Activated CD4-positive, CD25-positive, alpha-beta regulatory T cell treated with anti-CD3 and anti-CD28 coated beads, Interleukin-2, amount 50 U/mL, for 72 hours (primary cell): ENCODE measurements around the gene ANO9.
"Not testable (repeated sequence)": the region's sequence is repeated elsewhere in the genome, so short reads cannot be mapped to it uniquely, and the experiment has no call there.

Source experiments
- DNase-seq: peaks from one replicate; pipeline ENCODE4 v3.0.0; 2021

ANO9 gene

DNA sequence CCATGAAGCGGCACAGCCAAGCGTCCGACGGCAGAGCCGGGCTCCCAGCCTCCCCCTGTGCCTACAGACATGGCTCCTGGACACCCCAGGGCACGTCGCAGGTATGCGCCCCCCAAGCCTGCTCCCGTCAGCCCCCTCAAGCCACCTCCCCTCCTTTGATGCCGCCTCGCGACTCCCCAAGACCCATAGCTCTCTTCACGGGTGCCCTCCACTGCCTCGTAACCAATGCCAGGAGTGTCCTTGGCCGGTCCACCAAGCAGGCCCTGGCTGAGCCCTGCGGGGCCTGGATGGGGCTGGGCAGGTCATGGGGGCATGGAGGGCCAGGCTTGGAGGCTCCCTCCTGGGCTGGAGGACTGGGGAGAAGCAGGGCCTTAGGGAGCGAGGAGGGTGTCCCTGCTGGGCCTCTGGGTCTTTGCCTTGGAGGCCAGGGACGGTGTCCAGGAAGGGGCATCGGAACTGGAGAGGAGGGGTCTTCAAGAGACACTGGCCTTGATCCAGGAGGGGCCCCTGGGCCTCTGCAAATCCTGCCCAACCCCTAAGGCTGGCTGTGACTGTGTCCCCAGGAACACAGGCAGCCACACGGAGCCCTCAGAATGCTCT is 9.2 kb downstream of the ANO9 start:
- DNase-seq: no peak

DNA sequence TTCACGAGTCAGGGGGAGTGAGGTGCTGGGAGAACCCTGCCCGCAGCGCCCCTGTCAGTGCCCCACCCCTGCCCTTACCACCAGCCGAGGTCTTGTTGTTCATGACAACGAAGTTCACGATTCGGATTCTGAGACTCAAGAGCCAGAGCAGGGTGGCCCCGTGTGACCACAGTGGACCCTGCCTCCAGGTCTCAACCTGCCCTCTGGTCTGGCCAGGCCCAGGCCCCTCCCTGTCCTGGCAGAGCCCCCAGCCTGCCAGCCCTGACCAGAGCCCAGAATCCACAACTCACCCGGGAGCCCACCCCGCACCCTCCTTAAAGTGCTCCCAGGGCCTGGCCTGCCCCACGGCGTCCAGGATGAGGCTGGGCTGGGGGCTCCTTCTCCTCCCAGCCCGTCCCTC is 9.9 kb downstream of the ANO9 start:
- no peak for DNase-seq

DNA sequence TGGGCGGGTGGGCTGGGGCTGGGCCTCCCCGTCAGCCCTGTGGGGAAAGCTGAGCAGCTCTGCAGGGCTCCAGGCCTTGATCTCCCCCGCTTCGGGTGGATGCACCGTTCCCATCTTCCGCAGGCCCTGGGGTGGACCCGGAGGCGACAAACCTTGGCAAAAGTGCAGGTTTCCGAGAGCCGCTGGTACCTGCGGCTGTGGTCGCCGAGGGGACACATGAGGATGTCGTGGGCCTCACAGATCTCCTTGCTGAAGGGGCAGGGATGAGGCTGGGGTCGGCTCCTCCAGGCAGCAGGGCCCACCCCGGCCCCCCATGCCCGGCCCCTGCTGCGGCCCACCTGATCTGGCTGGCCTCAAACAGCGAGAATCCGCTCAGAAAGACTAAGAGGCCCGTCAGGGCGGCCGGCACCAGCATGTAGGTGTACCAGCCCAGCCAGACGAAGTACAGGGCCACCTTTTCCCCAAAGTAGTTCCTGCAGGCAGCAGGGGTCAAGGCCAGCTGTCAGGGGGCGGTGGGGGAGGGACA is 11.8 kb downstream of the ANO9 start:
- peak; percentile 25 for DNase-seq

DNA sequence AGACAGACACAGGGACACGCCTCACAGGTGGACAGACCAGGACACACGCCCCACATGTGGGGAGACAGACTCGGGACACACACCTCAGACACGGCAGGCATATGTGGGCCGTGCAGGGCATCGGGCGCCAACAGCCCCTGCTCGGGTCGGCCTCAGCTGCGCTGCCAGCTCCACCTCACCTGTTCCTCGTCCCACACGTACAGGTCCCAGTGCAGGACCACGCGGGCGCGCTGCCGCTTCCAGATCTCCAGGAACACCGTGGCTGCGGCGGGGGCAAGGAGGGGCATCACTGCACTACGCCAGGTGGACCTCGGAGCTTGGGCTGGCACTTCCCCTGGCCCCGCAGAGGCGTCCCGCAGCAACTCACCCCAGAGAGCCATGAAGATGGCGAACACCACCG is 12.4 kb downstream of the ANO9 start:
- DNase-seq: peak; percentile 25

DNA sequence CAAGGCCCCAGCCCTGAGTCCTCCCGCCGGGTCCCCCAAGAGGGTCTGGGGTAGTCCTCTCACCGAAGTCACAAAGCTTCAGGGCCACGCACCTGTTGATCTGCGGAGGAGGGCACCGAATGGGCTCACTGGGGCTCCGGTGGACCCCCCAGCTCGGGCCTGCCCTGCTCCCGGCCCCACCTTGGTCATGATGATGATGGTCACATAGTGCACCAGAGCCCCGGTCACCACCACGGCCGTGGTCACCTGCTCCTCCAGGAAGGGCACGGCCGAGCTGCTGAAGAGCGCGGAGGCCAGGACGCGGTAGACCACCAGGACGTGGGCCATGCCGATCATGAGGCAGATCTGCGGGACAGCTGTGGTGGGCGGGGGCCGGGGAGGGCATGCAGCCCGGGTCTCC is 13.5 kb downstream of the ANO9 start:
- DNase-seq: peak; percentile 28

DNA sequence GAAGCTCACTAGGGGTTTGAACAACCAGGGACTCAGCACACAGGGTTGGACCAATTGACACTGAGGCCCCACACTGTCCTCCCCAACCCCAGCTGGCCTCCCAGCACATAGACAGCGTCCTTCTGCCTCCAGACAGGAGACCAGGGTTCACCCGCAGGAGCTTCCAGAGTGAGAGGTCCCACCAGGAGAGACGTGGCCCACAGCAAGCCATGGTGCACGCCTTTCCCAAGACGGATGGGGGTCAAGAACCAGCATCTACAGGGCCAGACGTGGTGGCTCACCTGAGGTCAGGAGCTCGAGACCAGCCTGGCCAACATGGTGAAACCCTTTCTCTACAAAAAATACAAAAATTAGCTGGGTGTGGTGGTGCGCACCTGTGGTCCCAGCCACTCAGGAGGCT is 15.0 kb downstream of the ANO9 start:
- DNase-seq: no peak

DNA sequence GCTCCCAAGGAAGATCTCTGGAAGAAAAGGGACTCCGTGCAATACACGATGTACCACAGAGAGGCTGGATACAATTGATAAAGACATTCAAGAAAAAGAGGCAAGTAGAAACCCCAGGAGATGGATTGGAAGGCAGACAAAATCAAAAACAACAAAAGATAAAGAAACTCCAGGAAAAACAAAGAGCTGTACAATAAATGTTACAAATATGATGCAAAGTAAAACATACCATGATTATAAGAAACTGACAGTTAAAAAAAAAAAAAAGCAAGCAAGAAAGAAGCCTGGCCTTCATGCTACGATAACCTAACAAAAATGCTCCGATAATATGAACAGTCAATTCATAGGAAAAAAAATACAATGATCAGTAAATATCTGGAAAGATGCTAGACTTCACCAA is 16.5 kb downstream of the ANO9 start:
- no peak for DNase-seq

DNA sequence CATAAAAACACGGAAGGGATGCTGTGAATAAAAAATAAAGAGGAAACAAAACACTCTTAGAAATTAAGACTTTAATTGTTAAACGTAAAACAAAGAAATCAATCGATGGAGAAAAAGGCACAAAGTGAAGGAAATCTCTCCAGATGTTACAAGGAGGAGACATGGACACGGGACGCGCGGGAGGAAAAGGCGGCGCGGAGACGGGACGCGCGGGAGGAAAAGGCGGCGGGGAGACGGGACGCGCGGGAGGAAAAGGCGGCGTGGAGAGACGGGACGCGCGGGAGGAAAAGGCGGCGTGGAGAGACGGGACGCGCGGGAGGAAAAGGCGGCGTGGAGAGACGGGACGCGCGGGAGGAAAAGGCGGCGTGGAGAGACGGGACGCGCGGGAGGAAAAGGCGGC is 17.0 kb downstream of the ANO9 start:
- DNase-seq: not testable (repeated sequence)

DNA sequence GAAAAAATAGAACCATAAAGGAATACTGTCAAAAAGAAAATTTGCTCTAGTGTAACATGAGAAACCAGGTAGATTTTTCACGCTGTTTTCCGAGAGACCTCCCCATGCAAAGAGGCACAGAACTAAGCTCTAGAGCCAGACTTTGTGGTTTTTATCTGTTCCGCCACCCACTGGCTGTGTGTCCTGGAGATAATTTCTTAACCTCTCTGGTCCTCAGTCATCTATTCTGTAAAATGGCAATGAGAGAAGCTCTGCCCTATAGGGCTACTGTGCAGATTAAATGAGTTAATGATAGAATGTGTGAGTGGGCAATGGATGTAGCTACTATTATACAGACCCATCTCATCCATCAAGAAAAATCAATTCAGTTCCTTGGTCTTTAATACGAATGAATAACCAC is 17.6 kb downstream of the ANO9 start:
- no peak for DNase-seq

DNA sequence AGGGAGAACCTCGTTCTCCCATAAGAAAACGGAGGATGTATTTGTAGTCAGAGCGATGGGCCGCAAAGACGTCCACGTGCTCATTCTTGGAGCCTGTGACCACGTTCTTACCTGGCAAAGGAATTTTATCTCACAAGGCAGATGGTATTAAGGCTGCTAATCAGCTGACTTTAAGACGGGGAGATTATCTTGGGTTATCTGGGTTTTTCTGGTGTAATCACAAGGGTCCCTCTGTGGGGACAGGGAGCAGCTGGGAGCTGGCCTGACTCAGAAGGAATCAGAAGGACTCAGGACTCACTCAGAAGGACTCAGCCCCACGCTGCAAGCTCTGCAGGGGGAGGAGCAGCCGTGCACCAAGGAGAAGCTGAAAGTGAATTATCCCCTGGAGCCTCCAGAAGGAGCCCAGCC is 19.6 kb downstream of the ANO9 start:
- DNase-seq: no peak

DNA sequence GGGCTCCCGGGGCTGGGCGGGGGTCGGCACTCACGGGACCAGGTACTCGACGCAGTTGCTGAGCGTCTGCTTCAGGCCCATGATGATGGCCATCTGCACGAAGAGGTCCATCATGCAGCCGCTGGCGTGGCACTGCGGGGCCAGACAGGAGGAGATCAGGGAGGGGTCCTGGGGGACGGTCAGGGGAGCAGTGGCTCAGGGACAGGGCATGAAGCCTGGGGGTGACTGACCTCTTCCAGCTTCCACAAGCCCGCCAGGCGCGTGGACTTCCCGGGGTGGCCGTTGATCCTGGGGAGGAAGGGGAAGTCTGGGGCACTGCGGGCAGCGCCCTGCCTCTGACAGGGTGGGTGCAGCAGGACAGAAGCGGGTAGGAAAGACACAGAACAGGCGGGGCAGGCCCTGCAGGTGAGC is 20.9 kb downstream of the ANO9 start:
- no peak for DNase-seq

DNA sequence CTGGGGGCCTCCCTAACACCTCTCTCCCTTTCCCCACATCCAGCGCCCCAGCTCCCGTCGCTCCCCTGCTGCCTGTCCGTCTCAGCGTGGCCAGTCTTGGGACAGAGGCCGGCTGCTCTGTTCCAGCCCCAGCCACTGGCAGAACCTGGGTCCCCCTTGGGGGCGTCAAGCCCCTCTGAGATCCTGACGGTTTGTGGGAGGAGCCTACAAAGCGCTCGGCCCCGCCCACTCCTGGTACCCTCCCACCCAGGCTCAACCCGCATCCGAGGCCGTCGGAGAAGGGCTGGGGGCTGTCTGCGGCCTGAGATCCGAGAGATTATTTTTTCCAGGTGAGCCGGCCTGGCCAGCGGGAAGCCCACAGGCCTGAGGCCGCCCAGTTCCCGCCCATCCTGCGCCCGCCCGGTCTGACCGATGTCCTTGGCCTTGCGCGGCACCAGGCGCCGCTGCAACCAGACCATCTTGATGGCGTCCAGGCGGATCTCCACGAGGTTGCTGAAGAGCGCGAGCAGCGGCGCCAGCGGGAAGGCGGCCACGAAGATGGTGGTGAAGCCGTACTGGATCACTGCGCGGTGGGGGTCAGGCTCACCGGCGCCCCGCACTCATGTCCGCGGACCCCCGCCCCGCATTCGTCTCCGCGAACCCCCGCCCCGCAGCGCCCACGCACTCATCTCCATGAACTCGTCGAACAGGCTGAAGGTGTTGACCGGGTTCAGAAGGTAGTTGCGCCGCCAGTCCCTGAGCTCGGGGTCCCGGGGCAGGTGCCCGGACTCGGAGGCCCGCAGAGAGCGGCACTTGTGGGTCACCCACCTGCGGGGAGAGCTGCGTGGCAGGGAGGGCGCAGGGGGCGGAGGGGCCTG is 21.5 kb downstream of the ANO9 start:
- DNase-seq: peak; percentile 28

DNA sequence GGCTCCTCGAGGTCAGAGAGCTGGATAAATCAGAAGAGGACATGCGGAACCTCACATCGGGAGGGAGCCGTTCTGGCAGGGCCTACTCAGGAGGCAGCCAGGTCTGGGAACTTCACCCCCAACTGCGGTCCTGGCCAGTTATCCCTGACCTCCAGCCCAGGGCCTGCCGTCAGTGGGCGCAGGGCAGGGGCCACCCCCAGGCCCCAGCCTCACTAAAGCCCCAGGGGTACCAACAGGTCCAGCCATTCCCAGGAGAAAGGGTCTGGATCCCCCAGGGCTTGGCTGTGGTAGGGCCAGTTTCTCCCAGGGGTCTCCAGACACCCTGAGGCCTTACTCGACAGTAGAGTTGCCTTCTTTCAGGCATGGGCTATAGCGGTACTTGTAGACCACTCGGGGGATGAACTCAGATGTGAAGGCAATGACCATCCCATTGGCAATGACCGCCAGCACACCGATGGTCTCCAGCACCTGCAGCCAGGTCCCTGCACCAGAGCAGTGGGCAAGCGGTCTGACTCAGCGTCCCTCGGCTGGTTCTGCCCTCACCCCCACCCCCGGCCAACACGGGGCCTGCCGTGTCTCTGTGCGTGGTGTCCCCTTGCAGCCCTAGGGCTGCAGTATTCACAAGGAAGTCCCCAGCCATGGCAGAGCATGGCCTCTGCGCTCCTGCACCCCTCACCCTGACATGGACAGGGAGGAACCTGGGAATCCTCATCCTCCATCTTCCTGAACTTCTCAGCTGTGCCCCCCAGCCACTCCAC is 22.4 kb downstream of the ANO9 start:
- no peak for DNase-seq

DNA sequence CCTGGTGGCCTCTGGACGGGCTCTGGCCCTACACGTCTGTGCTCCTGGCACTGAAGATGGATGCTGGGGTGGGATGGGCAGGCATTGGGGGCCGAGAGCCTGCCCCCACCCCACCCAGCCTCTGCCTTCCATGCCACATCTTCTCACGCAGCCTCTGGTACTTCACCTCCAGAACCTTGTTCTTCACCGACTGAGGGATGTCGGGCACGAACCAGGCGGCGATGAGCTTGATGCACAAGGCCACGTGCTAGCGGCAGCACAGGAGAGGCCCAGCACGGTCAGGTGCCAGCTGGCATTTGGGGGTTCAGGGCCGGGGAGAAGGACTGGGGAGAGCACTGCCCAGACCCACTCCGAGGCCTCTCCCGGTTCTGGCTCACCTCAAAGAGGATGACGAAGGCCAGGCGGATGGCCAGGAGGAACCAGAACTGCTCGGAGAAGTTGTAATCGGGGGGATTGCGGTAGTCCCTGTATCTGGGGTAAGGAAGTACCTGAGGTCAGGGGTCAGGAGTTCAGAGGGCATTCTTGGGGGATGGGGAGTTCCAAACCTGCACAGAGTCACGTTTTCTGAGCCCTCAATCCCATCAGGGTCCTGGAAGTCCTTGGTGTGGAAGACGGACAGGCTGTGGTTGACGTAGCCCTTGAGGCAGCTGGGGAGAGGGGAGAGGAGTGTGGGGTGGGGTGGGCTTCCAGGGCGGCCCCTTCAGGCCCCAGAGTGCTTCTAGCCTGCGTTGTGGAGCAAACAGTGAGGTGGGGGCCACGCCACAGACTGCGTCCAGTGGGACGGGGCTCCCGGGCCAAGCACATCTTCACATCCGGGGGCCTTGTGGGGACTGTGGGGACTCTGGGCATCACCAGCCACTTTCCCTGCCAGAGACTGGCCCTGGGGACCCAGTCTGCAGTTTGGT is 23.2 kb downstream of the ANO9 start:
- DNase-seq: no peak

DNA sequence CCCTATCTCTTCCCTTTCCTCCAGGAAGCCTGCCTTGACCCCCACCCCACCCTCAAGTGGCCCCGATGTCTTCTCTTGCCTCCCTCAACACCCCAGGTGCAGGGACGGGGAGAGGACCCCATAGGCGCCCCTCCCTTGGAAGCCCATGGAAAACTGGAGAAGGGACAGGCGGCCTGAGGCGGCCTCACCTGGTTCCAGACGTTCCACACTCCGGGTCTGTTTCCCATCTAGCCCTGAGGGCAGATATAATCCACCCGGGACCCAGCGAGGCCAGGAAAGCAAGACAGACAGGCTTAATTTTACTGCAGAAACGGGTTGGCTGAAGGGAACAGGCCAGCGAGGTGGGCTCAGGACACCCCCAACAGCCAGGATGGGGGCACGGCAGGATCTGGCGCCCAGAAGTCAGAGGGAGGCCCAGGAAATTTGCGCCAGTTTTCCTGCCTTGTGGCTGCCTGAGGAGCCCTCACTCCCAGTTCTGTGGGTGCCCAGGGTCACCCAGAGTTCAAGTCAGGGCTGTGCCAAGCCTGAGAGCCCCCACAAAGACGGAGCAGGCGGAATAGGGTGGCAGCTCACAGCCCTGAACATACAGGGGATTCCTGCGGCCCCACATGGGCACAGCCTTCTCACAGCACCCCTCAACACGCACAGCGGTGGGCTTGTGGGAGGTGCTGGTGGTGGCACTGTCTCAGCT is 24.0 kb downstream of the ANO9 start:
- no peak for DNase-seq

DNA sequence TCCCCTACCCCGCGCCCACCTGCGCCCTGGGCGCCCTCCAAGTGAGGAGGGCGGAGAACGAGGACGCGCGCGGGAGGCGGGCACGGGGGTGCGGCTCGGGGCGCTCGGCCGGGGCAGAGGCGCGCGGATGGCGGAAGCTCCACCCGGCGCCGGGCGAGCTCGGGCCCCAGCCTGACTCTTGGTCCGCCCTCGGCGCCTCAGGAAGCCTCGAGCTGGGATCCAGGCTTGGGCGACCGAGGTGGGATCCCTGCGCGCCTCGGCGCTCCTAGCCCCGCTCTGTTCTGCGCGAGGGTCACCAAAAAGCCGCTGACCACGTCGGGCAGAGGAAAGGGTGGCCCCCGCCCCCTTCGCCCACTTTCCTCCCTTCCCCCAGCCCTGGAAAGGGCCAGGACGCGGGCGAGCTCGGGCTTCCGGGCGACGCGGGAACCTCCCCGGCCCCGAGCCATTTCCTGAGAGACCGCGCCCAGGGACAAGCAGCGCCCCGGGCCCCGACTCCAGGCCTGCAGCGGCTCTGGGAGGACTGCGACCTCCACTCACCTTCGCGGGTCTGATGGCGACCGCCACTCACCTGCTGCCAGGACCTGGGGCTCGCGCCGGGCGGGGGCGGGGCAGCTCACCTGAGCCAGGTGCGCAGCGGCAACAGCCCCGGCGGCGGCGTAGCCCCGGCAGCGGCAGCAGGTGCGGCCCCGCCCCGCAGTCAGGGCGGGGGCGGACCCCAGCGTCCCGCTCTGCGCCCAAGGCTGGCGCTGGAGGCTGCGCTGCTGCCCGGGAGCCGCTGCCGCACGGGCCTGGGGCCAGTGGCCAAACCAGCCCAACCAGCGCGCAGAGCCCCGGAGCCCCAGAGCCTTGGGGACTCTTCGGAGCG is 24.8 kb downstream of the ANO9 start:
- DNase-seq: peak; percentile 59

DNA sequence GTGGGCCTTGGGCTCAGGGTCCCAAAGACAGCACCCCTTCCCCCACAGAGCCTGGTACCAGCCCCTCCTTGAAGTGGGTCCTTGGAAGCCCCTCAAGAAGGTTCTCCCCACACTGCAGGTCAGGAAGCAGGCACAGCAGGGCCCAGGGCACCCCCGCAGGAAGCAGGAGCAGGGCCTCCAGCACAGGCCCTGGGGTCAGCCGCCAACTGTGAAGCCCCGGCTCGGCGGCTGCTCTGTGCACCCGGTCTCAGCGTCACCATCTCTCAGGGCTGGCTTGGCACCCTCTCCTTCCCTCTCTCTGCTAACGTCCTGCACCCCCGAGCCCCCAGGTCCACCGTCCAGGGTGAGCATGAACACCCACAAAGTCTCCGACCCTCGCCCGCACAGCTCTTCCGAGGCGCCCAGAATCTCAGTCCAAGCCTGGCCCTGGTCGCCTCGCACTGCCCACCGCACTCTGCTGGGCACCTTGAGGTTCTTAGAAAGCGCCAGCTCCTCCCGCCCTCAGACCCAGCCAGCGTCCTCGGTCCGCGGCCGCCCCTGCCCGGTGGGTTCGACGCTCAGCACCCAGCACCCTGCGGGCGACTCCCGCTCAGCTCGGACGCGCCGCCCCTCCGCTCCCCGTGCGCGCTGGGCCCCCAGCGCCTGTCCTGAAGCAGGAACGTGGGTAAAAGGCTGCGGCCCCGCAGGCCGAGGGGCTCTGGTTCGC is 25.6 kb downstream of the ANO9 start:
- peak; percentile 42 for DNase-seq

DNA sequence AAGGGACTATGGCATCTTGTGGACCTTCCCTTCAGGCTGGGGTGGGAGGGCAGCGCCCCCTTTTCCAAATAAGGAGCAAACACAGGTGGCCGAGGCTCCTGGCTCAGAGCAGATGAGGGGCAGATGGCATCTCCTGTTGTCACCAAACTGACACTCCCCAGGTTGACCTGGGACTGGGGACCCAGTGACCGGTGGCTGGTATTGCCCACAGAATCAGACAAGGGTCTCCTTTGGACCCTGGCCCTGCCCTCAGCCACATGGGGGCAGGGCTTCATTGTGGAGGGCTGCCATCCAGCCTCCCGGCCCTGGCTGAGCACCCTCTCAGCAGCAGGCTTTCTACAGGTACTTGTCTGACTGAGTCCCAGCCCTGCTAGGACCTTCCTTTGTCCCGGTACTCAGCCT is 26.2 kb downstream of the ANO9 start:
- peak; percentile 33 for DNase-seq

DNA sequence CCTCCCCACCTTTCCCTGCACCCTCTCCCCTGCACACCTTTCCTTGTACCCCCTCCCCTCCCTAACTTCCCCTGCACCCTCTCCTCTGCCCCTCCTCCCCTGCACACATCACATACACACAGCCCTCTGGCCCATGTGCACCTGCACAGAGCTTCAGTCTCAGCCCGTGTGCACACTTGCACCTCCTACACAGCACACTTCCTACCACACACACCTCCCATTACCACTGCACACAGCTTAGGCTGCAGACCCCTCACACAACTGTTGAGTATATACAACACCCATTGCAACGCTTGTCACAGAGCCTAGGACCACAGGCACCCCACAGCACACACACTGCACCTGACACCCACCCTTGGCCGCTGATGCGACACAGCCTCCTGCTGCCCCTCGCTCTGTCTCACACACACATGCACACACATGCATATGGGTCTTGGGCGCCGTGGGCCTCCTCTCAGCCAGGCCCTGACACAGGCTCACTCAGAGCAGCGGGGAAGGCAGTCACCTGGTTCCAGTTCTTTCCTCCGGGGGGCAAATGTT is 27.4 kb downstream of the ANO9 start:
- DNase-seq: no peak
